Upper lobe of left lung (tissue), 6 donors: ENCODE results near the gene AHCYL2. TPM values are rescaled to one million over a fixed set of nuclear protein-coding genes. Genes with fewer than 3 reads are reported as not detected.
A peak's percentile ranks its signal among the peaks of the same experiment; 100 is the strongest.

Source experiments
- ATAC-seq, 2 donors: fragments of 200-7000 bp; cut with Tn5 transposase; one replicate each; pipeline ENCODE4 v1.9.1; 2022; ENCODE audit warnings: mild to moderate bottlenecking in 2 of 2, moderate library complexity in 2 of 2; ENCODE audit not compliant: low FRiP score in 2 of 2
- DNase-seq, 2 donors: peaks; one replicate each; pipeline ENCODE4 v3.0.0-alpha.2; 2019 to 2020
- H3K27ac ChIP-seq, 4 donors: fragments of 200-600 bp; sonication (generic); one replicate each; pipeline ENCODE4 v1.5.1; 2016 to 2019
- H3K27me3 ChIP-seq, 4 donors: fragments of 200-600 bp; sonication (generic); one replicate each; pipeline ENCODE4 v1.5.1; 2017 to 2019
- H3K36me3 ChIP-seq, 4 donors: fragments of 200-600 bp; sonication (generic); one replicate each; pipeline ENCODE4 v1.5.1; 2016 to 2019
- H3K4me1 ChIP-seq, 4 donors: fragments of 200-600 bp; sonication (generic); one replicate each; pipeline ENCODE4 v1.5.1; 2018 to 2019
- H3K4me3 ChIP-seq, 4 donors: fragments of 200-600 bp; sonication (generic); one replicate each; pipeline ENCODE4 v1.5.1; 2017 to 2019; ENCODE audit warnings: mild to moderate bottlenecking in 2 of 4, moderate library complexity in 1 of 4
- H3K9me3 ChIP-seq, 4 donors: fragments of 200-600 bp; sonication (generic); one replicate each; pipeline ENCODE4 v1.5.1; 2018 to 2019
- EP300 ChIP-seq, 4 donors: sonication (generic); formaldehyde crosslinking; IDR thresholded peaks; one replicate each; pipeline ENCODE4 v1.5.1; 2017; ENCODE audit warnings: antibody characterized with exemption in 4 of 4, control low read depth in 2 of 4
- POLR2A ChIP-seq, 4 donors: fragments of 450-650 bp; IDR thresholded peaks; one replicate each; pipeline ENCODE4 v1.5.1; 2016 to 2017; ENCODE audit warnings: antibody characterized with exemption in 4 of 4, mild to moderate bottlenecking in 2 of 4
- POLR2AphosphoS5 ChIP-seq, 2 donors: sonication (generic); formaldehyde crosslinking; IDR thresholded peaks; one replicate each; pipeline ENCODE4 v1.5.1; 2017; ENCODE audit warnings: antibody characterized with exemption in 2 of 2
- WGBS, 2 donors: methylation state at CpG; one replicate each; pipeline ENCODE4 v1.1.5; 2017 to 2018; 5-methylcytosine and 5-hydroxymethylcytosine counted together
- total RNA-seq, 6 donors: library from RNA; depleted of rRNA in 4 of 6; stranded (reverse); fragments of >200 nt in 4 of 6; gene quantifications; one replicate each; pipeline versions ENCODE4 v1.1.0 to v1.2.1, GENCODE V29; 2016 to 2021
- TF ChIP-seq, protein P1 (sequence below), 6 experiments: fragments of 450-650 bp in 4 of 6; fragments of 200-600 bp in 2 of 6; sonication (generic) in 2 of 6; IDR thresholded peaks; one replicate each; pipeline ENCODE4 v1.5.1; 2016 to 2019; ENCODE audit warnings: antibody characterized with exemption in 6 of 6
- donor health status: DM: no; HTN: no; CAD: no; lungs with moderate emphysema.
- donor health status: DM: no; HTN: yes; CAD: no; lungs with severe emphysema.

AHCYL2 gene
- total RNA-seq, 6 donors from 2014 or later, result 41.9 to 197 (median 110) TPM

DNA sequence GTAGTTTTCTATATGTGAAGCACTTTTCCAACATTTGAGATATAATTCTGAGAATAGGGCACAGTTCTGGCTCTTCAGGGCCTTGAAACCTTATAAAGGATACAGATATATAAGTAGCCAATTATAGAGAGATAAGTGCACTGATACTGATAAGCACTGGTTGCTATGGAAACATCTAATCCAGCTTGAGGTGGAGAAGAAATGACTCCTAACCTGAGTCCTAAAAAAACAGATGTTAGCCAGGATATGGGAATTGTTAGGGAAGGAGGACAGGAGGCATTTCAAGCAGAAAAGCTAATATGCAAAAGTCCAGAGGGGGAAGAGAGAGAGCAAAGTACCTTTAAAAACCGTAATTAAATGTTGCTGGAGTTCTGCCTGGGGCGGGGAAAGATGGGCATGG is 240.2 kb downstream of the AHCYL2 start:
- H3K27me3 ChIP-seq, result no peaks in the 10 kb centered on the region
- no peak overlapping the region for H3K27ac ChIP-seq
- no peak for DNase-seq
- no peak overlapping the region for H3K4me3 ChIP-seq
- 70 to 86% methylated on average over 2 of the region's 2 CpGs for WGBS, 2 donors
- H3K9me3 ChIP-seq, result no peaks in the 10 kb centered on the region
- H3K36me3 ChIP-seq, result no peaks in the 10 kb centered on the region
- TF ChIP-seq POLR2A (IDR thresholded peaks at IDR 0.05), result no peak
- no peak for TF ChIP-seq POLR2AphosphoS5 (IDR thresholded peaks at IDR 0.05)
- TF ChIP-seq EP300 (IDR thresholded peaks at IDR 0.05), result no peak
- no peak for ATAC-seq
- H3K4me1 ChIP-seq, result peaks cover 0 to 10% (median 0%) of the 10 kb centered on the region in 4 donors

GRCh38 chr7:129466796-129467195 is 242.0 kb downstream of the AHCYL2 start:
- Histone ChIP-seq H3K4me3 (no peak overlapping the region), H3K27ac (no peak overlapping the region), H3K9me3 (no peaks in the 10 kb centered on the region), H3K27me3 (no peaks in the 10 kb centered on the region), H3K36me3 (no peaks in the 10 kb centered on the region), H3K4me1 (peaks cover 0 to 10% (median 0%) of the 10 kb centered on the region in 4 donors)
- no peak for DNase-seq
- no peak for TF ChIP-seq POLR2A (IDR thresholded peaks at IDR 0.05)
- no peak for TF ChIP-seq EP300 (IDR thresholded peaks at IDR 0.05)
- no peak for TF ChIP-seq POLR2AphosphoS5 (IDR thresholded peaks at IDR 0.05)
- TF ChIP-seq, protein P1, sequence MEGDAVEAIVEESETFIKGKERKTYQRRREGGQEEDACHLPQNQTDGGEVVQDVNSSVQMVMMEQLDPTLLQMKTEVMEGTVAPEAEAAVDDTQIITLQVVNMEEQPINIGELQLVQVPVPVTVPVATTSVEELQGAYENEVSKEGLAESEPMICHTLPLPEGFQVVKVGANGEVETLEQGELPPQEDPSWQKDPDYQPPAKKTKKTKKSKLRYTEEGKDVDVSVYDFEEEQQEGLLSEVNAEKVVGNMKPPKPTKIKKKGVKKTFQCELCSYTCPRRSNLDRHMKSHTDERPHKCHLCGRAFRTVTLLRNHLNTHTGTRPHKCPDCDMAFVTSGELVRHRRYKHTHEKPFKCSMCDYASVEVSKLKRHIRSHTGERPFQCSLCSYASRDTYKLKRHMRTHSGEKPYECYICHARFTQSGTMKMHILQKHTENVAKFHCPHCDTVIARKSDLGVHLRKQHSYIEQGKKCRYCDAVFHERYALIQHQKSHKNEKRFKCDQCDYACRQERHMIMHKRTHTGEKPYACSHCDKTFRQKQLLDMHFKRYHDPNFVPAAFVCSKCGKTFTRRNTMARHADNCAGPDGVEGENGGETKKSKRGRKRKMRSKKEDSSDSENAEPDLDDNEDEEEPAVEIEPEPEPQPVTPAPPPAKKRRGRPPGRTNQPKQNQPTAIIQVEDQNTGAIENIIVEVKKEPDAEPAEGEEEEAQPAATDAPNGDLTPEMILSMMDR (IDR thresholded peaks at IDR 0.05), result no peak
- no peak for ATAC-seq
- 72 to 76% methylated on average over 3 of the region's 3 CpGs for WGBS, 2 donors

- Histone ChIP-seq H3K27me3 (no peaks in the 10 kb centered on the region), H3K4me3 (peak overlapping the region in 1 of 4 donors; percentile 5), H3K27ac (peak overlapping the region; percentile 44 to 73 (median 62)), H3K4me1 (peaks cover 0 to 10% (median 0%) of the 10 kb centered on the region in 4 donors), H3K36me3 (no peaks in the 10 kb centered on the region), H3K9me3 (no peaks in the 10 kb centered on the region)
- ATAC-seq (peak; percentile 33 to 85), DNase-seq (peak in 1 of 2 donors; percentile 53)
- WGBS, 2 donors, result 36 to 73% methylated on average over 1 of the region's 1 CpG
- TF ChIP-seq, protein P1 (IDR thresholded peaks at IDR 0.05), result no peak
- no peak for TF ChIP-seq POLR2A (IDR thresholded peaks at IDR 0.05)
- no peak for TF ChIP-seq EP300 (IDR thresholded peaks at IDR 0.05)
- no peak for TF ChIP-seq POLR2AphosphoS5 (IDR thresholded peaks at IDR 0.05)
Observed at GRCh38 chr7:129468087-129468486, 243.3 kb downstream of the AHCYL2 start.

DNA sequence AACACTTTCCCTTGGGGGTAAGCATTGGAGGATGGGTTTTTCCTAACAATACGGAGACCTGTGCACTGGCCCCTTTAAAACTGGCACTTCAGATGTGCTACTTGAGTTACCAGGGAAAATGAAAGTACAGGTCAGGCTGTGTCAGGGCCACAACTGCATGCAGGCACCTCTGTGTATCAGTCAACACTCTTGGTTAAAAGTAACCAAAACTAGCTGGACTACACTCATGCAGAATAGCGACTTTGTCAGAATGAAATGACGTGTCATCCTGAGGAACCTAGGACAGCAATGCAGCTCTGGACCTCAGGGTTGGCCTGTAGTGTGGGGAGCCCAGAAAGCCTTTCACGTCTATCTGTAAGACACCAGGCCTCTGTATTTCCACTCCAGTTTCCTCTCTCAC is 243.7 kb downstream of the AHCYL2 start:
- Histone ChIP-seq H3K36me3 (no peaks in the 10 kb centered on the region), H3K4me3 (peak overlapping the region in 1 of 4 donors; percentile 5), H3K9me3 (no peaks in the 10 kb centered on the region), H3K27ac (peak overlapping the region; percentile 44 to 73 (median 62)), H3K4me1 (peaks cover 0 to 10% (median 0%) of the 10 kb centered on the region in 4 donors), H3K27me3 (no peaks in the 10 kb centered on the region)
- ATAC-seq (peak; percentile 57 to 77), DNase-seq (peak in 1 of 2 donors; percentile 44)
- TF ChIP-seq POLR2A (IDR thresholded peaks at IDR 0.05), result peak in 1 of 4 donors; percentile 13
- TF ChIP-seq, protein P1 (IDR thresholded peaks at IDR 0.05), result no peak
- 25 to 51% methylated on average over 4 of the region's 4 CpGs for WGBS, 2 donors

GRCh38 chr7:129469930-129470329 is 245.1 kb downstream of the AHCYL2 start:
- H3K4me3 ChIP-seq, result no peak overlapping the region
- no peak for ATAC-seq
- H3K27me3 ChIP-seq, result no peaks in the 10 kb centered on the region
- no peaks in the 10 kb centered on the region for H3K36me3 ChIP-seq
- no peak for TF ChIP-seq POLR2A (IDR thresholded peaks at IDR 0.05)
- TF ChIP-seq POLR2AphosphoS5 (IDR thresholded peaks at IDR 0.05), result no peak
- TF ChIP-seq, protein P1 (IDR thresholded peaks at IDR 0.05), result no peak
- no peak for TF ChIP-seq EP300 (IDR thresholded peaks at IDR 0.05)
- no peak overlapping the region for H3K27ac ChIP-seq
- H3K4me1 ChIP-seq, result peaks cover 0 to 10% (median 0%) of the 10 kb centered on the region in 4 donors
- DNase-seq, result no peak
- no peaks in the 10 kb centered on the region for H3K9me3 ChIP-seq
